HEK293 (cell line): ENCODE measurements around the gene ABR.

ENCODE experiments used
- GLI4 ChIP-seq: fragments of 450-650 bp; formaldehyde crosslinking; IDR thresholded peaks from 2 replicates; pipeline ENCODE4 v1.5.1; 2016; ENCODE audit warnings: missing biosample characterization, missing genetic modification characterization
- KLF1 ChIP-seq: fragments of 450-650 bp; formaldehyde crosslinking; IDR thresholded peaks from 2 replicates; pipeline ENCODE4 v1.5.1; 2016; ENCODE audit warnings: missing biosample characterization, missing genetic modification characterization
- KLF17 ChIP-seq: fragments of 450-650 bp; formaldehyde crosslinking; IDR thresholded peaks from 2 replicates; pipeline ENCODE4 v1.5.1; 2016; ENCODE audit warnings: missing biosample characterization, missing genetic modification characterization
- KLF7 ChIP-seq: fragments of 450-650 bp; formaldehyde crosslinking; IDR thresholded peaks from 2 replicates; pipeline ENCODE4 v1.5.1; 2016; ENCODE audit warnings: missing biosample characterization, missing genetic modification characterization, borderline replicate concordance
- MZF1 ChIP-seq: fragments of 450-650 bp; formaldehyde crosslinking; IDR thresholded peaks from 2 replicates; pipeline ENCODE4 v1.5.1; 2017; ENCODE audit warnings: missing biosample characterization, missing genetic modification characterization, borderline replicate concordance
- ZBTB11 ChIP-seq: fragments of 450-650 bp; formaldehyde crosslinking; conservative IDR thresholded peaks from 2 replicates; pipeline ENCODE4 v1.5.1; 2016; ENCODE audit warnings: low read depth, missing biosample characterization, missing genetic modification characterization
- ZBTB8A ChIP-seq: fragments of 450-650 bp; formaldehyde crosslinking; IDR thresholded peaks from 2 replicates; pipeline ENCODE4 v1.5.1; 2016; ENCODE audit warnings: missing biosample characterization, missing genetic modification characterization
- ZFHX2 ChIP-seq: fragments of 450-650 bp; formaldehyde crosslinking; conservative IDR thresholded peaks from 2 replicates; pipeline ENCODE4 v1.5.1; 2016; ENCODE audit warnings: missing biosample characterization, missing genetic modification characterization
- ZFP69B ChIP-seq: fragments of 450-650 bp; formaldehyde crosslinking; IDR thresholded peaks from 2 replicates; pipeline ENCODE4 v1.5.1; 2016; ENCODE audit warnings: missing biosample characterization, missing genetic modification characterization
- ZNF211 ChIP-seq: fragments of 450-650 bp; formaldehyde crosslinking; IDR thresholded peaks from 2 replicates; pipeline ENCODE4 v1.5.1; 2016; ENCODE audit warnings: low read depth, missing biosample characterization, missing genetic modification characterization
- ZNF266 ChIP-seq: fragments of 450-650 bp; formaldehyde crosslinking; IDR thresholded peaks from 2 replicates; pipeline ENCODE4 v1.5.1; 2016; ENCODE audit warnings: missing biosample characterization, missing genetic modification characterization, low read depth
- ZNF274 ChIP-seq, 2 experiments: fragments of 200-500 bp in 1 of 2; fragments of 450-650 bp in 1 of 2; sonication (Bioruptor generic) in 1 of 2; formaldehyde crosslinking in 1 of 2; IDR thresholded peaks; 2 replicates each; pipeline versions ENCODE4 v1.5.1 to v1.6.1; 2014 to 2016; ENCODE audit warnings: borderline replicate concordance in 1 of 2, inconsistent platforms in 1 of 2, low read length in 1 of 2, missing biosample characterization in 1 of 2, missing genetic modification characterization in 1 of 2
- ZNF48 ChIP-seq: fragments of 450-650 bp; formaldehyde crosslinking; IDR thresholded peaks from 2 replicates; pipeline ENCODE4 v1.5.1; 2016; ENCODE audit warnings: missing biosample characterization, missing genetic modification characterization
- ZNF548 ChIP-seq: fragments of 450-650 bp; formaldehyde crosslinking; IDR thresholded peaks from 2 replicates; pipeline ENCODE4 v1.5.1; 2016; ENCODE audit warnings: missing biosample characterization, missing genetic modification characterization
- ZNF549 ChIP-seq: fragments of 450-650 bp; IDR thresholded peaks from 2 replicates; pipeline ENCODE4 v1.5.1; 2018; ENCODE audit warnings: missing biosample characterization, missing genetic modification characterization, mild to moderate bottlenecking, inconsistent platforms, moderate library complexity
- ZNF555 ChIP-seq: fragments of 450-650 bp; formaldehyde crosslinking; conservative IDR thresholded peaks from 2 replicates; pipeline ENCODE4 v1.5.1; 2017; ENCODE audit warnings: missing biosample characterization, mild to moderate bottlenecking, missing genetic modification characterization, inconsistent platforms
- ZNF558 ChIP-seq: fragments of 450-650 bp; formaldehyde crosslinking; IDR thresholded peaks from 2 replicates; pipeline ENCODE4 v1.5.1; 2016; ENCODE audit warnings: missing biosample characterization, missing genetic modification characterization
- ZNF639 ChIP-seq: fragments of 450-650 bp; formaldehyde crosslinking; IDR thresholded peaks from 2 replicates; pipeline ENCODE4 v1.5.1; 2016; ENCODE audit warnings: missing biosample characterization, missing genetic modification characterization
- ZNF670 ChIP-seq: fragments of 450-650 bp; formaldehyde crosslinking; IDR thresholded peaks from 2 replicates; pipeline ENCODE4 v1.5.1; 2016; ENCODE audit warnings: missing biosample characterization, missing genetic modification characterization, low read depth
- ZNF707 ChIP-seq: fragments of 450-650 bp; formaldehyde crosslinking; IDR thresholded peaks from 2 replicates; pipeline ENCODE4 v1.5.1; 2016; ENCODE audit warnings: missing biosample characterization, missing genetic modification characterization
- ZNF791 ChIP-seq: fragments of 450-650 bp; formaldehyde crosslinking; IDR thresholded peaks from 2 replicates; pipeline ENCODE4 v1.5.1; 2016; ENCODE audit warnings: missing biosample characterization, missing genetic modification characterization
- ZSCAN30 ChIP-seq: fragments of 450-650 bp; IDR thresholded peaks from 2 replicates; pipeline ENCODE4 v1.5.1; 2018; ENCODE audit warnings: missing biosample characterization, mild to moderate bottlenecking, missing genetic modification characterization, moderate library complexity
- TF ChIP-seq, protein P1 (sequence below): fragments of 450-650 bp; formaldehyde crosslinking; IDR thresholded peaks from 2 replicates; pipeline ENCODE4 v1.5.1; 2016; ENCODE audit warnings: missing biosample characterization, missing genetic modification characterization, low read depth
- TF ChIP-seq, protein P2 (sequence below): fragments of 450-650 bp; formaldehyde crosslinking; IDR thresholded peaks from 2 replicates; pipeline ENCODE4 v1.5.1; 2016; ENCODE audit warnings: missing biosample characterization, missing genetic modification characterization
- TF ChIP-seq, protein P3 (sequence below): fragments of 450-650 bp; formaldehyde crosslinking; IDR thresholded peaks from 2 replicates; pipeline ENCODE4; 2016; ENCODE audit warnings: missing biosample characterization, missing genetic modification characterization
- TF ChIP-seq, protein P4 (sequence below): fragments of 450-650 bp; formaldehyde crosslinking; IDR thresholded peaks from 2 replicates; pipeline ENCODE4 v1.5.1; 2017; ENCODE audit warnings: missing biosample characterization, missing genetic modification characterization

Gene ABR

GRCh38 chr17:979539-980405 lies 200.0 kb downstream of the ABR start, which contains the start of gene NXN (continued):
- no peak for TF ChIP-seq ZBTB11 (tag by site-specific recombination)
- TF ChIP-seq MZF1 (tag by site-specific recombination) = no peak
- TF ChIP-seq ZNF639 (tag by site-specific recombination) = no peak
- TF ChIP-seq KLF7 (tag by site-specific recombination) = no peak
- TF ChIP-seq ZFHX2 (tag by site-specific recombination) = no peak; the same call in none of the 2 replicates
- TF ChIP-seq, protein P1, sequence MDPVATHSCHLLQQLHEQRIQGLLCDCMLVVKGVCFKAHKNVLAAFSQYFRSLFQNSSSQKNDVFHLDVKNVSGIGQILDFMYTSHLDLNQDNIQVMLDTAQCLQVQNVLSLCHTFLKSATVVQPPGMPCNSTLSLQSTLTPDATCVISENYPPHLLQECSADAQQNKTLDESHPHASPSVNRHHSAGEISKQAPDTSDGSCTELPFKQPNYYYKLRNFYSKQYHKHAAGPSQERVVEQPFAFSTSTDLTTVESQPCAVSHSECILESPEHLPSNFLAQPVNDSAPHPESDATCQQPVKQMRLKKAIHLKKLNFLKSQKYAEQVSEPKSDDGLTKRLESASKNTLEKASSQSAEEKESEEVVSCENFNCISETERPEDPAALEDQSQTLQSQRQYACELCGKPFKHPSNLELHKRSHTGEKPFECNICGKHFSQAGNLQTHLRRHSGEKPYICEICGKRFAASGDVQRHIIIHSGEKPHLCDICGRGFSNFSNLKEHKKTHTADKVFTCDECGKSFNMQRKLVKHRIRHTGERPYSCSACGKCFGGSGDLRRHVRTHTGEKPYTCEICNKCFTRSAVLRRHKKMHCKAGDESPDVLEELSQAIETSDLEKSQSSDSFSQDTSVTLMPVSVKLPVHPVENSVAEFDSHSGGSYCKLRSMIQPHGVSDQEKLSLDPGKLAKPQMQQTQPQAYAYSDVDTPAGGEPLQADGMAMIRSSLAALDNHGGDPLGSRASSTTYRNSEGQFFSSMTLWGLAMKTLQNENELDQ (tag by site-specific recombination) = no peak
- peak; percentile 93 for TF ChIP-seq ZBTB8A (tag by site-specific recombination)
- no peak for TF ChIP-seq KLF17 (tag by site-specific recombination)
- TF ChIP-seq ZFP69B (tag by site-specific recombination) = peak; percentile 32; the same call in 1 of the 2 replicates
- TF ChIP-seq, protein P2, sequence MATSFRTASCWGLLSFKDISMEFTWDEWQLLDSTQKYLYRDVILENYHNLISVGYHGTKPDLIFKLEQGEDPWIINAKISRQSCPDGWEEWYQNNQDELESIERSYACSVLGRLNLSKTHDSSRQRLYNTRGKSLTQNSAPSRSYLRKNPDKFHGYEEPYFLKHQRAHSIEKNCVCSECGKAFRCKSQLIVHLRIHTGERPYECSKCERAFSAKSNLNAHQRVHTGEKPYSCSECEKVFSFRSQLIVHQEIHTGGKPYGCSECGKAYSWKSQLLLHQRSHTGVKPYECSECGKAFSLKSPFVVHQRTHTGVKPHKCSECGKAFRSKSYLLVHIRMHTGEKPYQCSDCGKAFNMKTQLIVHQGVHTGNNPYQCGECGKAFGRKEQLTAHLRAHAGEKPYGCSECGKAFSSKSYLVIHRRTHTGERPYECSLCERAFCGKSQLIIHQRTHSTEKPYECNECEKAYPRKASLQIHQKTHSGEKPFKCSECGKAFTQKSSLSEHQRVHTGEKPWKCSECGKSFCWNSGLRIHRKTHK (tag by site-specific recombination) = no peak
- no peak for TF ChIP-seq ZNF266 (tag by site-specific recombination)
- no peak for TF ChIP-seq ZNF791 (tag by site-specific recombination)
- no peak for TF ChIP-seq ZNF558 (tag by site-specific recombination)
- TF ChIP-seq, protein P3, sequence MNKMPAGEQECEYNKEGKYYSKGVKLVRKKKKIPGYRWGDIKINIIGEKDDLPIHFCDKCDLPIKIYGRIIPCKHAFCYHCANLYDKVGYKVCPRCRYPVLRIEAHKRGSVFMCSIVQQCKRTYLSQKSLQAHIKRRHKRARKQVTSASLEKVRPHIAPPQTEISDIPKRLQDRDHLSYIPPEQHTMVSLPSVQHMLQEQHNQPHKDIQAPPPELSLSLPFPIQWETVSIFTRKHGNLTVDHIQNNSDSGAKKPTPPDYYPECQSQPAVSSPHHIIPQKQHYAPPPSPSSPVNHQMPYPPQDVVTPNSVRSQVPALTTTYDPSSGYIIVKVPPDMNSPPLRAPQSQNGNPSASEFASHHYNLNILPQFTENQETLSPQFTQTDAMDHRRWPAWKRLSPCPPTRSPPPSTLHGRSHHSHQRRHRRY = no peak
- TF ChIP-seq ZNF48 (tag by site-specific recombination) = no peak
- TF ChIP-seq ZNF555 (tag by site-specific recombination) = no peak
- TF ChIP-seq, protein P4, sequence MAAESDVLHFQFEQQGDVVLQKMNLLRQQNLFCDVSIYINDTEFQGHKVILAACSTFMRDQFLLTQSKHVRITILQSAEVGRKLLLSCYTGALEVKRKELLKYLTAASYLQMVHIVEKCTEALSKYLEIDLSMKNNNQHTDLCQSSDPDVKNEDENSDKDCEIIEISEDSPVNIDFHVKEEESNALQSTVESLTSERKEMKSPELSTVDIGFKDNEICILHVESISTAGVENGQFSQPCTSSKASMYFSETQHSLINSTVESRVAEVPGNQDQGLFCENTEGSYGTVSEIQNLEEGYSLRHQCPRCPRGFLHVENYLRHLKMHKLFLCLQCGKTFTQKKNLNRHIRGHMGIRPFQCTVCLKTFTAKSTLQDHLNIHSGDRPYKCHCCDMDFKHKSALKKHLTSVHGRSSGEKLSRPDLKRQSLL (tag by site-specific recombination) = no peak
- no peak for TF ChIP-seq ZNF548 (tag by site-specific recombination)
- no peak for TF ChIP-seq ZNF274 (IDR thresholded peaks at IDR 0.05; ENCODE audit: low read length)
- TF ChIP-seq ZNF274 (tag by site-specific recombination; IDR thresholded peaks at IDR 0.05; ENCODE audit: borderline replicate concordance) = no peak
- TF ChIP-seq GLI4 (tag by site-specific recombination) = no peak
- no peak for TF ChIP-seq ZNF549
- TF ChIP-seq ZSCAN30 (tag by site-specific recombination) = peak; percentile 61; the same call in 1 of the 2 replicates
- TF ChIP-seq ZNF211 (tag by site-specific recombination) = no peak
- TF ChIP-seq ZNF670 = no peak
- TF ChIP-seq KLF1 (tag by site-specific recombination) = peak; percentile 57
- no peak for TF ChIP-seq ZNF707
